ENCODE results near the gene NCKAP1. TPM values are rescaled to one million over a fixed set of nuclear protein-coding genes. Genes with fewer than 3 reads are reported as not detected.
"Not testable (repeated sequence)": the region's sequence is repeated elsewhere in the genome, so short reads cannot be mapped to it uniquely, and the experiment has no call there.

Gene NCKAP1
- total and polyA plus RNA-seq, 3 experiments from 2014 or later: 0.51 to 8.7 (median 6.2) TPM

- Mint-ChIP-seq H3K4me1 (no peaks in the 10 kb centered on the region), H3K4me3 (no peak overlapping the region), H3K9me3 (no peaks in the 10 kb centered on the region), H3K27ac (no peak overlapping the region), H3K27me3 (no peaks in the 10 kb centered on the region), H3K36me3 (peaks cover 0 to 4% (median 2%) of the 10 kb centered on the region in 3 donors)
- Histone ChIP-seq H3K4me3 (ENCODE audit: low read length) (no peak overlapping the region), H3K4me1 (ENCODE audit: insufficient read depth, low read length) (no peaks in the 10 kb centered on the region), H3K27ac (ENCODE audit: low read depth, low read length) (no peak overlapping the region), H3K27me3 (ENCODE audit: insufficient read depth, low read length, poor library complexity, severe bottlenecking) (no peaks in the 10 kb centered on the region), H3K9me3 (ENCODE audit: low read length) (no peaks in the 10 kb centered on the region), H3K36me3 (ENCODE audit: insufficient read depth, low read length) (no peaks in the 10 kb centered on the region)
- CTCF ChIA-PET: no interaction called here
- POLR2A ChIA-PET: no interaction called here
- DNase-seq: no peak
Observed at GRCh38 chr2:182977463-182977862, 60.8 kb downstream of the NCKAP1 start.

GRCh38 chr2:182973441-182974352 is 64.6 kb downstream of the NCKAP1 start:
- H3K27me3 Mint-ChIP-seq: no peaks in the 10 kb centered on the region
- peaks cover 5 to 15% (median 8%) of the 10 kb centered on the region in 3 donors for H3K36me3 Mint-ChIP-seq
- ChIA-PET CTCF (no interaction called here), POLR2A (no interaction called here)
- Histone ChIP-seq H3K27me3 (ENCODE audit: insufficient read depth, low read length, poor library complexity, severe bottlenecking) (no peaks in the 10 kb centered on the region), H3K36me3 (ENCODE audit: insufficient read depth, low read length) (no peaks in the 10 kb centered on the region), H3K9me3 (ENCODE audit: low read length) (no peaks in the 10 kb centered on the region), H3K27ac (ENCODE audit: low read depth, low read length) (no peak overlapping the region), H3K4me1 (ENCODE audit: insufficient read depth, low read length) (no peaks in the 10 kb centered on the region), H3K4me3 (ENCODE audit: low read length) (no peak overlapping the region)
- no peaks in the 10 kb centered on the region for H3K9me3 Mint-ChIP-seq
- no peaks in the 10 kb centered on the region for H3K4me1 Mint-ChIP-seq
- H3K4me3 Mint-ChIP-seq: no peak overlapping the region
- no peak overlapping the region for H3K27ac Mint-ChIP-seq
- DNase-seq: no peak

GRCh38 chr2:182972548-182972942 is 65.7 kb downstream of the NCKAP1 start:
- Mint-ChIP-seq H3K27me3 (no peaks in the 10 kb centered on the region), H3K4me1 (no peaks in the 10 kb centered on the region), H3K9me3 (no peaks in the 10 kb centered on the region), H3K4me3 (no peak overlapping the region), H3K27ac (no peak overlapping the region), H3K36me3 (peaks cover 3 to 15% (median 10%) of the 10 kb centered on the region in 3 donors)
- no peaks in the 10 kb centered on the region for H3K36me3 ChIP-seq (ENCODE audit: insufficient read depth, low read length)
- no peak overlapping the region for H3K27ac ChIP-seq (ENCODE audit: low read depth, low read length)
- DNase-seq: no peak
- H3K9me3 ChIP-seq (ENCODE audit: low read length): no peaks in the 10 kb centered on the region
- H3K4me3 ChIP-seq (ENCODE audit: low read length): no peak overlapping the region
- ChIA-PET POLR2A (no interaction called here), CTCF (no interaction called here)
- no peaks in the 10 kb centered on the region for H3K4me1 ChIP-seq (ENCODE audit: insufficient read depth, low read length)
- no peaks in the 10 kb centered on the region for H3K27me3 ChIP-seq (ENCODE audit: insufficient read depth, low read length, poor library complexity, severe bottlenecking)

GRCh38 chr2:182971820-182972547 is 66.3 kb downstream of the NCKAP1 start:
- no peak overlapping the region for H3K27ac ChIP-seq (ENCODE audit: low read depth, low read length)
- Mint-ChIP-seq H3K9me3 (no peaks in the 10 kb centered on the region), H3K27me3 (no peaks in the 10 kb centered on the region)

GRCh38 chr2:182970486-182970885 is 67.8 kb downstream of the NCKAP1 start:
- H3K27ac ChIP-seq (ENCODE audit: low read depth, low read length): no peak overlapping the region
- POLR2A ChIA-PET: no interaction called here
- no peaks in the 10 kb centered on the region for H3K9me3 ChIP-seq (ENCODE audit: low read length)
- DNase-seq: no peak
- Mint-ChIP-seq H3K4me1 (no peaks in the 10 kb centered on the region), H3K27me3 (no peaks in the 10 kb centered on the region), H3K9me3 (no peaks in the 10 kb centered on the region), H3K36me3 (peaks cover 1 to 15% (median 10%) of the 10 kb centered on the region in 3 donors), H3K4me3 (no peak overlapping the region), H3K27ac (no peak overlapping the region)
- no peaks in the 10 kb centered on the region for H3K36me3 ChIP-seq (ENCODE audit: insufficient read depth, low read length)
- H3K27me3 ChIP-seq (ENCODE audit: insufficient read depth, low read length, poor library complexity, severe bottlenecking): no peaks in the 10 kb centered on the region
- no peak overlapping the region for H3K4me3 ChIP-seq (ENCODE audit: low read length)
- CTCF ChIA-PET: interaction anchor here (1.0 kb wide), 1 partner anchor 9 kb away, joined by 6 read pairs; no protein-coding TSS in a partner anchor
- H3K4me1 ChIP-seq (ENCODE audit: insufficient read depth, low read length): no peaks in the 10 kb centered on the region

More at GRCh38 chr2:182971820-182972547, 66.3 kb downstream of the NCKAP1 start:
- Histone ChIP-seq H3K9me3 (ENCODE audit: low read length) (no peaks in the 10 kb centered on the region), H3K27me3 (ENCODE audit: insufficient read depth, low read length, poor library complexity, severe bottlenecking) (no peaks in the 10 kb centered on the region), H3K4me1 (ENCODE audit: insufficient read depth, low read length) (no peaks in the 10 kb centered on the region), H3K36me3 (ENCODE audit: insufficient read depth, low read length) (no peaks in the 10 kb centered on the region), H3K4me3 (ENCODE audit: low read length) (no peak overlapping the region)
- POLR2A ChIA-PET: no interaction called here
- Mint-ChIP-seq H3K4me1 (no peaks in the 10 kb centered on the region), H3K27ac (no peak overlapping the region), H3K4me3 (no peak overlapping the region), H3K36me3 (peaks cover 1 to 15% (median 9%) of the 10 kb centered on the region in 3 donors)
- no peak for DNase-seq
- CTCF ChIA-PET: no interaction called here

- Mint-ChIP-seq H3K4me3 (no peak overlapping the region), H3K27me3 (no peaks in the 10 kb centered on the region), H3K36me3 (peaks cover 1 to 15% (median 10%) of the 10 kb centered on the region in 3 donors), H3K4me1 (no peaks in the 10 kb centered on the region), H3K27ac (peak overlapping the region in 1 of 8 donors; percentile 38), H3K9me3 (no peaks in the 10 kb centered on the region)
- ChIA-PET CTCF (no interaction called here), POLR2A (no interaction called here)
- DNase-seq: no peak
- Histone ChIP-seq H3K27me3 (ENCODE audit: insufficient read depth, low read length, poor library complexity, severe bottlenecking) (no peaks in the 10 kb centered on the region), H3K4me1 (ENCODE audit: insufficient read depth, low read length) (no peaks in the 10 kb centered on the region), H3K4me3 (ENCODE audit: low read length) (no peak overlapping the region), H3K36me3 (ENCODE audit: insufficient read depth, low read length) (no peaks in the 10 kb centered on the region), H3K27ac (ENCODE audit: low read depth, low read length) (no peak overlapping the region), H3K9me3 (ENCODE audit: low read length) (no peaks in the 10 kb centered on the region)
Observed at GRCh38 chr2:182968493-182968892, 69.8 kb downstream of the NCKAP1 start.

GRCh38 chr2:182966356-182966755 is 71.9 kb downstream of the NCKAP1 start:
- H3K4me3 ChIP-seq (ENCODE audit: low read length); DNase-seq; H3K27ac ChIP-seq (ENCODE audit: low read depth, low read length); H3K27me3 Mint-ChIP-seq; CTCF ChIA-PET; H3K9me3 ChIP-seq (ENCODE audit: low read length); POLR2A ChIA-PET; H3K36me3 ChIP-seq (ENCODE audit: insufficient read depth, low read length); H3K4me1 Mint-ChIP-seq; H3K4me1 ChIP-seq (ENCODE audit: insufficient read depth, low read length); H3K27ac Mint-ChIP-seq; H3K27me3 ChIP-seq (ENCODE audit: insufficient read depth, low read length, poor library complexity, severe bottlenecking); H3K4me3 Mint-ChIP-seq; H3K9me3 Mint-ChIP-seq: not testable (repeated sequence)
- H3K36me3 Mint-ChIP-seq: peaks cover 6 to 12% (median 11%) of the 10 kb centered on the region in 3 donors

- Histone ChIP-seq H3K27me3 (ENCODE audit: insufficient read depth, low read length, poor library complexity, severe bottlenecking) (no peaks in the 10 kb centered on the region), H3K27ac (ENCODE audit: low read depth, low read length) (no peak overlapping the region), H3K36me3 (ENCODE audit: insufficient read depth, low read length) (no peaks in the 10 kb centered on the region), H3K4me3 (ENCODE audit: low read length) (no peak overlapping the region), H3K9me3 (ENCODE audit: low read length) (no peaks in the 10 kb centered on the region), H3K4me1 (ENCODE audit: insufficient read depth, low read length) (no peaks in the 10 kb centered on the region)
- H3K4me3 Mint-ChIP-seq: no peak overlapping the region
- H3K27ac Mint-ChIP-seq: no peak overlapping the region
- CTCF ChIA-PET: no interaction called here
- POLR2A ChIA-PET: no interaction called here
- no peaks in the 10 kb centered on the region for H3K4me1 Mint-ChIP-seq
- H3K27me3 Mint-ChIP-seq: no peaks in the 10 kb centered on the region
- DNase-seq: no peak
- H3K9me3 Mint-ChIP-seq: peaks cover 0 to 3% (median 0%) of the 10 kb centered on the region in 5 donors
- H3K36me3 Mint-ChIP-seq: peaks cover 8 to 16% (median 15%) of the 10 kb centered on the region in 3 donors
Observed at GRCh38 chr2:182962641-182963040, 75.6 kb downstream of the NCKAP1 start.
